HepG2 (cell line): ENCODE data around the gene SLC39A3. TPM values are rescaled to one million over a fixed set of nuclear protein-coding genes. Genes with fewer than 3 reads are reported as not detected.

Experiments
- FOXA3 ChIP-seq: IDR thresholded peaks from 2 replicates; pipeline ENCODE4 v1.6.1; 2016; ENCODE audit warnings: missing genetic modification reagents, missing compliant biosample characterization
- GATAD1 ChIP-seq: IDR thresholded peaks from 2 replicates; pipeline ENCODE4 v1.6.1; 2016; ENCODE audit warnings: missing genetic modification reagents, missing compliant biosample characterization
- GFI1 ChIP-seq: sonication (generic); formaldehyde crosslinking; IDR thresholded peaks from 2 replicates; pipeline ENCODE4 v1.5.0; 2020; ENCODE audit warnings: missing genetic modification reagents, mild to moderate bottlenecking, borderline replicate concordance
- GTF2F1 ChIP-seq: fragments of 150-350 bp; IDR thresholded peaks from 2 replicates; pipeline ENCODE4 v1.6.1; 2014; ENCODE audit warnings: low read length
- GZF1 ChIP-seq: sonication (generic); formaldehyde crosslinking; IDR thresholded peaks from 2 replicates; pipeline ENCODE4 v1.5.1; 2020; ENCODE audit warnings: mild to moderate bottlenecking, missing genetic modification reagents
- KDM5A ChIP-seq: fragments of 200-600 bp; sonication (generic); IDR thresholded peaks from 2 replicates; pipeline ENCODE4 v1.7.0; 2018; ENCODE audit warnings: antibody characterized with exemption, mild to moderate bottlenecking, low read length, borderline replicate concordance
- NFYB ChIP-seq: sonication (generic); formaldehyde crosslinking; IDR thresholded peaks from 2 replicates; pipeline ENCODE4 v1.4.0; 2020; ENCODE audit warnings: missing genetic modification reagents
- NR2C2 ChIP-seq: sonication (generic); formaldehyde crosslinking; IDR thresholded peaks from 2 replicates; pipeline ENCODE4 v1.4.0; 2020; ENCODE audit warnings: missing genetic modification reagents, mild to moderate bottlenecking, moderate library complexity, borderline replicate concordance
- PHF20 ChIP-seq: sonication (generic); formaldehyde crosslinking; IDR thresholded peaks from 2 replicates; pipeline ENCODE4 v1.5.0; 2020; ENCODE audit warnings: mild to moderate bottlenecking, missing genetic modification reagents
- SMAD3 ChIP-seq: sonication (generic); formaldehyde crosslinking; IDR thresholded peaks from 2 replicates; pipeline ENCODE4 v1.4.0; 2020; ENCODE audit warnings: missing genetic modification reagents
- SPEN ChIP-seq: sonication (generic); formaldehyde crosslinking; IDR thresholded peaks from 2 replicates; pipeline ENCODE4 v1.5.1; 2020; ENCODE audit warnings: low read depth, mild to moderate bottlenecking, missing genetic modification reagents
- ZBTB3 ChIP-seq: sonication (generic); formaldehyde crosslinking; IDR thresholded peaks from 2 replicates; pipeline ENCODE4 v1.4.0; 2020; ENCODE audit warnings: low read depth, mild to moderate bottlenecking, moderate library complexity, missing genetic modification reagents, borderline replicate concordance
- ZBTB34 ChIP-seq: sonication (generic); formaldehyde crosslinking; IDR thresholded peaks from 2 replicates; pipeline ENCODE4 v1.8.0; 2022; ENCODE audit warnings: mild to moderate bottlenecking, missing genetic modification reagents
- ZFP82 ChIP-seq: sonication (generic); formaldehyde crosslinking; IDR thresholded peaks from 2 replicates; pipeline ENCODE4 v1.5.1; 2020; ENCODE audit warnings: mild to moderate bottlenecking, missing genetic modification reagents, borderline replicate concordance
- ZHX1 ChIP-seq: sonication (generic); formaldehyde crosslinking; IDR thresholded peaks from 2 replicates; pipeline ENCODE4 v1.8.1; 2022; ENCODE audit warnings: low read depth, mild to moderate bottlenecking, missing genetic modification reagents
- ZNF230 ChIP-seq: sonication (generic); formaldehyde crosslinking; IDR thresholded peaks from 2 replicates; pipeline ENCODE4 v1.4.0; 2020; ENCODE audit warnings: mild to moderate bottlenecking, missing genetic modification reagents
- ZNF263 ChIP-seq: sonication (generic); formaldehyde crosslinking; IDR thresholded peaks from 2 replicates; pipeline ENCODE4 v1.4.0; 2020; ENCODE audit warnings: missing genetic modification reagents
- ZNF275 ChIP-seq: sonication (generic); formaldehyde crosslinking; IDR thresholded peaks from 2 replicates; pipeline ENCODE4 v1.8.0; 2022; ENCODE audit warnings: missing genetic modification reagents, mild to moderate bottlenecking, inconsistent platforms, borderline replicate concordance
- ZNF687 ChIP-seq: sonication (generic); formaldehyde crosslinking; IDR thresholded peaks from 2 replicates; pipeline ENCODE4 v1.5.1; 2020; ENCODE audit warnings: mild to moderate bottlenecking, missing genetic modification reagents, moderate library complexity
- polyA plus RNA-seq, 8 experiments: library from polyadenylated mRNA; depleted of rRNA in 3 of 8; stranded (reverse) in 7 of 8; unstranded in 1 of 8; fragments of >200 nt; fragmentation: Illumina TruSeq in 4 of 8; extraction: Trizol in 4 of 8; gene quantifications; 2 replicates each; pipeline versions ENCODE4 v1.2.1 to v1.2.3, GENCODE V29; 2011 to 2016; ENCODE audit warnings: low read depth in 4 of 8, missing spikeins in 1 of 8, mixed read lengths in 1 of 8; ENCODE audit not compliant: insufficient read depth in 1 of 8
- total RNA-seq, 5 experiments: library from RNA; depleted of rRNA; stranded (reverse); fragments of >200 nt; fragmentation: Illumina TruSeq; extraction: Trizol; gene quantifications; 2 replicates each; pipeline ENCODE4 v1.2.3, GENCODE V29; 2016; ENCODE audit warnings: low read depth in 1 of 5

SLC39A3 gene
- total and polyA plus RNA-seq, 2 of the 13 experiments (the other 11 are each of a cell fraction or from before 2014, with no cell fraction given): 33.6 to 41.6 TPM

GRCh38 chr19:2785244-2785997 lies 45.6 kb upstream of the SLC39A3 start, which contains the start of gene THOP1 (continued):
- TF ChIP-seq ZBTB34 (CRISPR knock-in tag) (no peak), ZHX1 (CRISPR knock-in tag) (peak; percentile 60; the same call in 1 of the 2 replicates), ZBTB3 (CRISPR knock-in tag) (no peak), SPEN (CRISPR knock-in tag) (peak; percentile 86; the same call in 1 of the 2 replicates), NFYB (CRISPR knock-in tag) (peak; percentile 75), SMAD3 (CRISPR knock-in tag) (no peak), KDM5A (peak; percentile 69), FOXA3 (CRISPR knock-in tag) (peak; percentile 28; the same call in 1 of the 2 replicates), GFI1 (CRISPR knock-in tag) (peak; percentile 39; the same call in 1 of the 2 replicates), ZNF275 (CRISPR knock-in tag) (0 out of 2 replicates have a peak, but pooled peaks have one; percentile 60), GZF1 (CRISPR knock-in tag) (0 out of 2 replicates have a peak, but pooled peaks have one; percentile 46), ZNF230 (peak; percentile 40; the same call in 1 of the 2 replicates), ZNF263 (CRISPR knock-in tag) (peak; percentile 44; the same call in 1 of the 2 replicates), GATAD1 (CRISPR knock-in tag) (peak; percentile 82), PHF20 (CRISPR knock-in tag) (peak; percentile 68), GTF2F1 (no peak), NR2C2 (peak; percentile 62; the same call in 1 of the 2 replicates), ZFP82 (no peak), ZNF687 (CRISPR knock-in tag) (peak; percentile 84)
